Brain microvascular endothelial cell (primary cell): ENCODE measurements around the gene ZSCAN5C.
"Not testable (repeated sequence)": the region's sequence is repeated elsewhere in the genome, so short reads cannot be mapped to it uniquely, and the experiment has no call there.

ENCODE experiments used
- DNase-seq: peaks from one replicate; pipeline ENCODE4 v3.0.0-alpha.2; 2020
- H3K27ac ChIP-seq: fragments of 250-450 bp; sonication (Bioruptor Pico); 2 replicates; pipeline ENCODE4 v1.5.1; 2020; ENCODE audit warnings: mild to moderate bottlenecking, moderate library complexity
- H3K27me3 ChIP-seq: fragments of 250-450 bp; sonication (Bioruptor Pico); replicated peaks from 2 replicates; pipeline ENCODE4 v1.5.1; 2020; ENCODE audit warnings: mild to moderate bottlenecking
- H3K36me3 ChIP-seq: fragments of 250-450 bp; sonication (Bioruptor Pico); replicated peaks from 2 replicates; pipeline ENCODE4 v1.5.1; 2020; ENCODE audit warnings: mild to moderate bottlenecking
- H3K4me3 ChIP-seq: 2 replicates; pipeline ENCODE4 v1.5.1; 2011; ENCODE audit warnings: low read depth, mild to moderate bottlenecking, control low read depth, low read length, moderate library complexity
- CTCF ChIP-seq: IDR thresholded peaks from 2 replicates; pipeline ENCODE4 v1.5.1; 2011; ENCODE audit warnings: low read depth, mild to moderate bottlenecking, moderate library complexity, low read length, control low read depth, inconsistent platforms; ENCODE audit errors: missing control alignments
- in situ Hi-C: cut with HindIII; loops from 2 replicates; pipeline ENCODE4 v1.10.0; 2017; ENCODE audit warnings: low sequenced_read_pairs, low pct_ligation_motif_present

ZSCAN5C gene

GRCh38 chr19:56199687-56200086, 2.4 kb upstream of the ZSCAN5C start:
- DNase-seq = no peak
- no peak overlapping the region for H3K27ac ChIP-seq
- no peaks in the 10 kb centered on the region for H3K27me3 ChIP-seq
- TF ChIP-seq CTCF = no peak
- in situ Hi-C loops = no loop called here
- H3K36me3 ChIP-seq = no peaks in the 10 kb centered on the region
- H3K4me3 ChIP-seq = no peak overlapping the region

GRCh38 chr19:56207581-56207980, 5.5 kb downstream of the ZSCAN5C start:
- H3K27ac ChIP-seq, H3K4me3 ChIP-seq, H3K27me3 ChIP-seq, H3K36me3 ChIP-seq, DNase-seq, in situ Hi-C loops: not testable (repeated sequence)

- Histone ChIP-seq H3K36me3 (no peaks in the 10 kb centered on the region), H3K27me3 (no peaks in the 10 kb centered on the region), H3K4me3 (no peak overlapping the region), H3K27ac (no peak overlapping the region)
- TF ChIP-seq CTCF = no peak
- DNase-seq = no peak
- in situ Hi-C loops = no loop called here
These were observed 7.0 kb downstream of the ZSCAN5C start for GRCh38 chr19:56209091-56209490.

GRCh38 chr19:56210036-56210435, 8.0 kb downstream of the ZSCAN5C start:
- H3K36me3 ChIP-seq, H3K27me3 ChIP-seq, H3K27ac ChIP-seq, in situ Hi-C loops, DNase-seq, H3K4me3 ChIP-seq: not testable (repeated sequence)

GRCh38 chr19:56211718-56212117, 9.6 kb downstream of the ZSCAN5C start:
- Histone ChIP-seq H3K36me3 (no peaks in the 10 kb centered on the region), H3K4me3 (no peak overlapping the region), H3K27ac (no peak overlapping the region), H3K27me3 (no peaks in the 10 kb centered on the region)
- no peak for TF ChIP-seq CTCF
- DNase-seq = no peak
- in situ Hi-C loops = no loop called here

GRCh38 chr19:56217039-56217949, 15.2 kb downstream of the ZSCAN5C start:
- peak overlapping the region; percentile 37 for H3K4me3 ChIP-seq
- no peaks in the 10 kb centered on the region for H3K36me3 ChIP-seq
- in situ Hi-C loops = no loop called here
- H3K27ac ChIP-seq = no peak overlapping the region
- TF ChIP-seq CTCF = no peak
- no peaks in the 10 kb centered on the region for H3K27me3 ChIP-seq
- DNase-seq = peak; percentile 26

- no peak overlapping the region for H3K27ac ChIP-seq
- no peak for TF ChIP-seq CTCF
- in situ Hi-C loops = no loop called here
- no peak overlapping the region for H3K4me3 ChIP-seq
- no peaks in the 10 kb centered on the region for H3K27me3 ChIP-seq
- DNase-seq = no peak
- H3K36me3 ChIP-seq = no peaks in the 10 kb centered on the region
These were observed 16.9 kb downstream of the ZSCAN5C start for GRCh38 chr19:56218961-56219360.
